Measurements from ENCODE around the gene ATP11B. TPM values are rescaled to one million over a fixed set of nuclear protein-coding genes. Genes with fewer than 3 reads are reported as not detected.

ATP11B gene
- total RNA-seq, 1 donor from 2014 or later = 46.2 TPM

DNA sequence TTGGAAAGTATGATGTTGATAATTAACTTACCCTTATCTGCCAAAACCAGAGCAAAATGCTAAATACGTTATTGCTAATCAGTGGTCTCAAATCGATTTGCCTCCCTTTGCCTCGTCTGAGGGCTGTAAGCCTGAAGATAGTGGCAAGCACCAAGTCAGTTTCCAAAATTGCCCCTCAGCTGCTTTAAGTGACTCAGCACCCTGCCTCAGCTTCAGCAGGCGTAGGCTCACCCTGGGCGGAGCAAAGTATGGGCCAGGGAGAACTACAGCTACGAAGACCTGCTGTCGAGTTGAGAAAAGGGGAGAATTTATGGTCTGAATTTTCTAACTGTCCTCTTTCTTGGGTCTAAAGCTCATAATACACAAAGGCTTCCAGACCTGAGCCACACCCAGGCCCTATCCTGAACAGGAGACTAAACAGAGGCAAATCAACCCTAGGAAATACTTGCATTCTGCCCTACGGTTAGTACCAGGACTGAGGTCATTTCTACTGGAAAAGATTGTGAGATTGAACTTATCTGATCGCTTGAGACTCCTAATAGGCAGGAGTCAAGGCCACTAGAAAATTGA lies 127.3 kb downstream of the ATP11B start:
- Mint-ChIP-seq H3K4me1 (no peaks in the 10 kb centered on the region), H3K27me3 (ENCODE audit: low read depth) (no peaks in the 10 kb centered on the region), H3K36me3 (ENCODE audit: low read depth) (no peaks in the 10 kb centered on the region), H3K9me3 (no peaks in the 10 kb centered on the region), H3K27ac (ENCODE audit: unreplicated experiment) (no peak overlapping the region), H3K4me3 (no peak overlapping the region)
- DNase-seq (ENCODE audit: low read depth, low spot score) = no peak
- no peak for TF ChIP-seq CTCF (conservative IDR thresholded peaks at IDR 0.05)

DNA sequence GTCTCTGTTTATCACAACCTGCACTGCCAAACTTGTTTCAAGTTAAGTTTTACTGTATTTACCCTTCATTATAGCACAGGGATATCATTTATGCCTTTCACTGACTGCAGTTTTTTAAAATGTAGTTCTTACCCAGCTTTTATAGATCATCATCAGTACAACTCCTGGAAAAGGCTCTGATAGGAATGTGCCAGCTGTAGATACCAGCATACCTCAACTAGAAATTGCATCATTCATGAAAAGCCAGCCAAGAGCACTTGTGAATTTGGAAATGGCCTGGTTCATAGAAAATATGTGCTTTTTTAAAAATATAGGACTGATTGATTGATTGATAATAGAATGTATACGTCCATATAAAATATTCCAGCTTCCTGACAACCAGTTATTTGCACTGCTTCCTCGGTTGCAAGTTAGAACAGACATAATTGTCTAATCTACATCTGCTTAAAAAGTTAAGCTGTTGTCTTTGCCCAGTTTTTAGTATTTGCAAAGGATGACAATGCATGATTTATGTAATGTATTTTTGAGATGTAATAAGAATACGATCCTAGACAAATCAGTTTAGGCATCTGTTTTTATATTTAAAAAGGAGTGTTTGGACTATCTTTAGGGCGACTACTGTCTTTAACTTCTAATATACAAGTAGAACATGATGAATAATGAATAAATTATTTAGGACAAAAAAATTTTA lies 128.5 kb downstream of the ATP11B start:
- no peaks in the 10 kb centered on the region for H3K27me3 Mint-ChIP-seq (ENCODE audit: low read depth)
- H3K4me3 Mint-ChIP-seq = no peak overlapping the region
- TF ChIP-seq CTCF (conservative IDR thresholded peaks at IDR 0.05) = no peak
- no peaks in the 10 kb centered on the region for H3K4me1 Mint-ChIP-seq
- no peak overlapping the region for H3K27ac Mint-ChIP-seq (ENCODE audit: unreplicated experiment)
- peaks cover 6% of the 10 kb centered on the region for H3K36me3 Mint-ChIP-seq (ENCODE audit: low read depth)
- DNase-seq (ENCODE audit: low read depth, low spot score) = no peak
- H3K9me3 Mint-ChIP-seq = peaks cover 5% of the 10 kb centered on the region

- Mint-ChIP-seq H3K27ac (ENCODE audit: unreplicated experiment) (no peak overlapping the region), H3K36me3 (ENCODE audit: low read depth) (peaks cover 20% of the 10 kb centered on the region), H3K4me3 (no peak overlapping the region), H3K27me3 (ENCODE audit: low read depth) (no peaks in the 10 kb centered on the region), H3K9me3 (peaks cover 8% of the 10 kb centered on the region), H3K4me1 (no peaks in the 10 kb centered on the region)
- no peak for TF ChIP-seq CTCF (conservative IDR thresholded peaks at IDR 0.05)
- no peak for DNase-seq (ENCODE audit: low read depth, low spot score)
Observed at GRCh38 chr3:182925330-182925943, 132.1 kb downstream of the ATP11B start.

DNA sequence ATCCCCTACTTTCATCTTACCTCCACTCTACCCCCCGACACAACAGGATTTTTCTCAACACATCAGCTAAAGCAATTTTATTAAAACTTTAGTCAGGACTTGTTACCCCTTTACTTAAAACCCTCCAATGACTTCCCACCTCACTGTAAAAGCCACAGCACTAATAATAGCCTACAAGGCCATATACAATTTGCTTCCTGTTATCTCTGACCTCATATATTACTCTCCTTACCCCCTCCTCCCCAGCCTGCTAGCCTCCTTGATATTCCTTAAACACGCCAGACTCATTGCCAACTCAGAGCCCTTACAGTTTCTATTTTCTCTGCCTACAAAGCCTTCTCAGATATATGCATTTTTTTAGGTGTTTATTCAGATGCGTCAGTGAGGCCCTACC lies 132.6 kb downstream of the ATP11B start:
- H3K9me3 Mint-ChIP-seq = peaks cover 8% of the 10 kb centered on the region

DNA sequence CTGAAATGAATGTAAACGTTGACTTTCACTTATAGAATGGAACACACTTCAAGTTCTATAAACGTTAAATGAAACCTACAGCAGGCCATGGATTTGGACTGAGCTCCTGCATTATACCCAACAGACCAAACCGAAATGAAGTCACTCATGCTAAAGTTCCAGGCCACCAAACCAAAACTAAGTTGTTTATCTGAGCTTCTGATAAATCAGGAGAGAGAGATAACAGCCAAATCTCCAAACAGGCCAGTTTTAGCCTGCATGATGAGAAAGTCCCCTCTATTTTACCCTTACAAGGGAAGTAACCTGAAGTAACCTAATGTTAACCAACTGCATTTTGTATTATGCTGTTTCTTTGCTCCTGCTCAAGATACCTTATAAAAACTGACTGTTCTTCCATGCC lies 142.5 kb downstream of the ATP11B start:
- no peaks in the 10 kb centered on the region for H3K4me1 Mint-ChIP-seq
- no peak for TF ChIP-seq CTCF (conservative IDR thresholded peaks at IDR 0.05)
- no peak for DNase-seq (ENCODE audit: low read depth, low spot score)
- H3K27ac Mint-ChIP-seq (ENCODE audit: unreplicated experiment) = no peak overlapping the region
- H3K36me3 Mint-ChIP-seq (ENCODE audit: low read depth) = peaks cover 8% of the 10 kb centered on the region
- H3K27me3 Mint-ChIP-seq (ENCODE audit: low read depth) = no peaks in the 10 kb centered on the region
- H3K9me3 Mint-ChIP-seq = peaks cover 7% of the 10 kb centered on the region
- H3K4me3 Mint-ChIP-seq = no peak overlapping the region

More for the DNA sequence above, 132.6 kb downstream of the ATP11B start:
- H3K4me1 Mint-ChIP-seq = no peaks in the 10 kb centered on the region
- no peak overlapping the region for H3K4me3 Mint-ChIP-seq
- no peak overlapping the region for H3K27ac Mint-ChIP-seq (ENCODE audit: unreplicated experiment)
- no peak for TF ChIP-seq CTCF (conservative IDR thresholded peaks at IDR 0.05)
- no peaks in the 10 kb centered on the region for H3K27me3 Mint-ChIP-seq (ENCODE audit: low read depth)
- no peak for DNase-seq (ENCODE audit: low read depth, low spot score)
- peaks cover 20% of the 10 kb centered on the region for H3K36me3 Mint-ChIP-seq (ENCODE audit: low read depth)

Measured in neural crest cell (in vitro differentiated cells).